Left kidney (tissue), 2 donors: ENCODE measurements around the gene RPS4Y1. TPM values are rescaled to one million over a fixed set of nuclear protein-coding genes. Genes with fewer than 3 reads are reported as not detected.
"Not testable (repeated sequence)": the region's sequence is repeated elsewhere in the genome, so short reads cannot be mapped to it uniquely, and the experiment has no call there.

Experiments
- DNase-seq: peaks from one replicate; pipeline ENCODE4 v3.0.0-alpha.2; 2013
- polyA plus RNA-seq: library from polyadenylated mRNA; unstranded; fragments of 120-200 nt; gene quantifications from one replicate; pipeline ENCODE4 v1.2.1, GENCODE V29; 2013; ENCODE audit not compliant: insufficient read length

RPS4Y1 gene
- polyA plus RNA-seq, 1 donor = 655 TPM

GRCh38 chrY:2872234-2872633 lies 30.8 kb downstream of the RPS4Y1 start:
- not testable (repeated sequence) for DNase-seq

GRCh38 chrY:2874211-2874610 lies 32.8 kb downstream of the RPS4Y1 start:
- no peak for DNase-seq

GRCh38 chrY:2883561-2883960 lies 42.2 kb downstream of the RPS4Y1 start:
- no peak for DNase-seq

GRCh38 chrY:2885880-2886279 lies 44.5 kb downstream of the RPS4Y1 start:
- no peak for DNase-seq

- no peak for DNase-seq
Measured at GRCh38 chrY:2887386-2887785, 46.0 kb downstream of the RPS4Y1 start.

- no peak for DNase-seq
Measured at GRCh38 chrY:2887955-2888354, 46.6 kb downstream of the RPS4Y1 start.

- no peak for DNase-seq
Measured at GRCh38 chrY:2893471-2893870, 52.1 kb downstream of the RPS4Y1 start.

- no peak for DNase-seq
Measured at GRCh38 chrY:2896050-2896449, 54.6 kb downstream of the RPS4Y1 start.

- DNase-seq = no peak
Measured at GRCh38 chrY:2907356-2907755, 66.0 kb downstream of the RPS4Y1 start.

- no peak for DNase-seq
Measured at GRCh38 chrY:2913066-2913815, 71.8 kb downstream of the RPS4Y1 start.

Other genes starting within 250 kb of the RPS4Y1 start
- gene SRY, start 53.9 kb upstream of the RPS4Y1 start, polyA plus RNA-seq = 2.4 TPM
- 20.5 TPM for gene ZFY, start 93.8 kb downstream of the RPS4Y1 start, polyA plus RNA-seq